HTERT RPE-1 (cell line): Measurements from ENCODE around the gene ANGPTL8.

Source experiments
- in situ Hi-C: fragments of 300-500 bp; cut with MboI; formaldehyde crosslinking; loops from 4 replicates; pipeline ENCODE4 v1.14.3; 2020; ENCODE audit warnings: low sequenced_read_pairs

The ANGPTL8 gene, protein sequence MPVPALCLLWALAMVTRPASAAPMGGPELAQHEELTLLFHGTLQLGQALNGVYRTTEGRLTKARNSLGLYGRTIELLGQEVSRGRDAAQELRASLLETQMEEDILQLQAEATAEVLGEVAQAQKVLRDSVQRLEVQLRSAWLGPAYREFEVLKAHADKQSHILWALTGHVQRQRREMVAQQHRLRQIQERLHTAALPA

DNA sequence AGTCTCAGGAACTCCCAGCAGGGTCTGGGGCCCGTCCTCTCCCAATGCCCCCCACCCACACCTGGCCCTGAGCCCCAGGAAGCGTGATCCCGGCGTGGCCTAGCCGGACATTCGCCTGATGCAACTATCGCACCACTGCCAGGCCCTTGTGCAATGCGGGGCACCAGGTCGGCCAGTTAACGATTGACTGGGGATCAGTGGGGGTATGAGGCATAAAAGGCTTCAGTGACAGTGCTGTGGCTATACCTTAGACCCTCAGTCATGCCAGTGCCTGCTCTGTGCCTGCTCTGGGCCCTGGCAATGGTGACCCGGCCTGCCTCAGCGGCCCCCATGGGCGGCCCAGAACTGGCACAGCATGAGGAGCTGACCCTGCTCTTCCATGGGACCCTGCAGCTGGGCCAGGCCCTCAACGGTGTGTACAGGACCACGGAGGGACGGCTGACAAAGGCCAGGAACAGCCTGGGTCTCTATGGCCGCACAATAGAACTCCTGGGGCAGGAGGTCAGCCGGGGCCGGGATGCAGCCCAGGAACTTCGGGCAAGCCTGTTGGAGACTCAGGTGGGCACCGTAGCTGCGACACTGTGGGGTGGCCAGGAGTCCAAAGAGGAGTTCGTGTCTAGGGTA, at the start of gene ANGPTL8:
Gene ANGPTL8, plus strand, starts transcription at position 243 of the 624 bp plus-strand sequence. Its CDS starts 19 bp downstream, at position 262.
- in situ Hi-C loops, result no loop called here

DNA sequence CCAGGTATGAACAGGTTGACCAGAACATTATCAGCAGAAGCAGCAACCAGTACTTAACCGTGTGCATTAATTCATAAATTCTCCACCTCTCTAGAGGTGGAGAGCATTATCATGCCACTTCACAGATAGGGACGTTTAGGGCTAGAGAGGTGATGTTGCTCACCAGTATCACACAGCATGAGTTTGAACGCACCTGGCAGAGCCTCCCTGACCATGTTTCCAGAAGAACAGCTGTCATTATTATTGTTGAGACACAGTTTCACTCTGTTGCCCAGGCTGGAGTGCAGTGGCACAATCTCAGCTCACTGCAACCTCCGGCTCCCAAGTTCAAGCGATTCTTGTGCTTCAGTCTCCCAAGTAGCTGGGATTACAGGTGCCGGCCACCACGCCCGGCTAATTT, 48.9 kb upstream of the ANGPTL8 start:
- in situ Hi-C loops, result no loop called here

DNA sequence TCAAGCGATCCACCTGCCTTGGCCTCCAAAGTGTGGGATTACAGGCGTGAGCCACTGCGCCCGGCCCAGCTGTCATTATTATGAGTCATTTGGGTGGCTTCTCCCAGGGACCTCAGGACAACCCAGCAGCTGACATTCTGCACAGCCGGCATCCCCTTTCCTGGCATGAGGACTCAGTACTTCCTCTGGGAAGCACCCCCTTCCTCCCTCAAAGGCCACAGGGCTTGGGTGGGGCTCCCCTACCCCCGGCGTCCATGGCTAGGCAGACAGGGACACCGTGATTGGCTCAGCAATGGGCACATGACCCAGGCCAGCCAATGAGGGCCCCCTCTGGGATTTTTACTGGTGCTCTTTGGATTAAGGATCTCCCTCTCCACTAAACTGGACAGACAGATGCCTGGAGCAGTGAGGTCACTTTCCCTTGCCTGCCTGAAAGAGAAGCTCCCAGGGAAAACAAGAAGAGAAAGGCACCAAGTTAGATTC, 48.1 kb upstream of the ANGPTL8 start:
- in situ Hi-C loops, result no loop called here

DNA sequence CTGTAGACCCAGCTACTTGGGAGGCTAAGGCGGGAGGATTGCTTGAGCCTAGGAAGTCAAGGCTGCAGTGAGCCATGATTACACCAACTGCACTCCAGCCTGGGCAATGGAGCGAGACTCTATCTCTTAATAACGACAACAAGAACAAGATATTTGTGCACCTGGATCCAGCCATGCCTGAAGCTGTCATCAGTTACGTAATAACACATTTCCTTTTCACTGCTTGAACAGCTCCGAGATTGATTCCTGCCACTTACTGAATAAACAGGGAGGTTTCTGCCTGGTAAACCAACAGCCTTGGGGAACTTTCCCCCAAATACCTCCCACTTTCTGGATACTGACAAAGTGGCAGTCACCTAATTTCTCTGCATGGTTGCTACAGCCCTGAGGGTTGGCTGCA, 47.5 kb upstream of the ANGPTL8 start:
- in situ Hi-C loops, result no loop called here

DNA sequence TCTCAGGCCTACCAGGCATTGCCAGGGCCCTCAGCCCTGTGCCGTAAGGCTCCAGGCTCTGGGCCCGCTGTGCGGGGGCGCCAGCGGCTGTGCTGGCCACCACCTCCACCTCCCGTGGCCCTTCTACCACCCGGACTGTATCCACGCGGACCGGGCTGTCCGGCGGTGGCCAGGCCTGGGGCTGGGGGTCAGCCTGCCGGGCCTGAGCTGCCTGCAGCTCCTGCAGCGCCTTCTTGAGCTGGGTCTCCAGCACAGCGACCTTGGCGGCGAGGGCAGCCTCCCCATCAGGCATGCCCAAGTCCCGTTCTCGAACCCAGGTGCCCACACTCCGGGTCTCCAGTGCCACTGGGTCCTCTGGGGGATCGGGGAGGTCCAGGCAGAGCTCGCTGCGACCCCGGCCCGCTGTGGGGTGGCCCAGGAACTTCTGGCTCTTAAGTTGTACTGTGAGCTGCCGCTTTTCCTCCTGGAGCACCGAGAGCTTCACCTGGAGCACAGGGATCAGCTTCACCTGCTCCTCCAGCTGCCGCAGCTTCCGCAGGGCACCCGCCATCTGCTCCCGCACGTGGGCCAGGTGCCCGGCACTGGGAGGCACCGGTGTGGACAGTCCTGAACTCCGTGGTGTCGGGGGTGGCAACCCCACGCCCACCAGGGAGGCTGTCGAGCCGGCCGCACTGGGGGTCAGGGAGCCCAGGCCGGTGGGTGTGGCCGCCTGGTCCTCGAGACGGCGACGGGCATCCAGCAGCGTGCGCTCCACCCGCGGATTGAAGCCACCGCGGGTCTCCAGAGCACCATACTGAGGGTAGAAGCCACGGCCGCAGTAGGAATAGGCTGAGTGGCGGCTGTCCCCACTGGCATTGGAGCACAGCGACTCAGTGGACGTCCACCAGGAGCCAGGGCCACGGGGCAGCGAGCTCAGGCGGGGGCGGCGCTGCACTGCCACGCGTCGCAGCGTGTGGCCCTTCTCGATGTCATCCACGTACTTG, 46.2 kb upstream of the ANGPTL8 start:
- in situ Hi-C loops, result no loop called here

DNA sequence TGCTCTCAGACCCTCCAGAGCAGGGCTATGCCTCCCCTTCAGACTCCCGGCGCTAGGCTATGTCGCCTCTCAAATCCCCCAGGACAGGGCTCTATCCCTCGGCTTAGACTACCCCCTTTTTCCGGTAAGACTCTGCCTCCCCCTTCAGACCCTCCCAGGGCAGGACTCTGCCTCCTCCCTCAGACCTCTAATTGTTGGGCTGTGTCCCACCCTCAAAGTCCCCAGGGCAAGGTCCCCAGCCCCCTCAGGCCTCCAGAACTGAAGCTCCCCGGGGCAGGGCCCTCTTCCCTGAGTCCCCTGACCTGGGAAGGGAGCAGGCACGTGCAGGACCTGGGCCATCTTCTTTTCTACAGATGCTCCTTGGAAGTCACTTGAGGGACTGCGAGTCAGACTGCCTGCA, 45.2 kb upstream of the ANGPTL8 start:
- in situ Hi-C loops, result no loop called here

DNA sequence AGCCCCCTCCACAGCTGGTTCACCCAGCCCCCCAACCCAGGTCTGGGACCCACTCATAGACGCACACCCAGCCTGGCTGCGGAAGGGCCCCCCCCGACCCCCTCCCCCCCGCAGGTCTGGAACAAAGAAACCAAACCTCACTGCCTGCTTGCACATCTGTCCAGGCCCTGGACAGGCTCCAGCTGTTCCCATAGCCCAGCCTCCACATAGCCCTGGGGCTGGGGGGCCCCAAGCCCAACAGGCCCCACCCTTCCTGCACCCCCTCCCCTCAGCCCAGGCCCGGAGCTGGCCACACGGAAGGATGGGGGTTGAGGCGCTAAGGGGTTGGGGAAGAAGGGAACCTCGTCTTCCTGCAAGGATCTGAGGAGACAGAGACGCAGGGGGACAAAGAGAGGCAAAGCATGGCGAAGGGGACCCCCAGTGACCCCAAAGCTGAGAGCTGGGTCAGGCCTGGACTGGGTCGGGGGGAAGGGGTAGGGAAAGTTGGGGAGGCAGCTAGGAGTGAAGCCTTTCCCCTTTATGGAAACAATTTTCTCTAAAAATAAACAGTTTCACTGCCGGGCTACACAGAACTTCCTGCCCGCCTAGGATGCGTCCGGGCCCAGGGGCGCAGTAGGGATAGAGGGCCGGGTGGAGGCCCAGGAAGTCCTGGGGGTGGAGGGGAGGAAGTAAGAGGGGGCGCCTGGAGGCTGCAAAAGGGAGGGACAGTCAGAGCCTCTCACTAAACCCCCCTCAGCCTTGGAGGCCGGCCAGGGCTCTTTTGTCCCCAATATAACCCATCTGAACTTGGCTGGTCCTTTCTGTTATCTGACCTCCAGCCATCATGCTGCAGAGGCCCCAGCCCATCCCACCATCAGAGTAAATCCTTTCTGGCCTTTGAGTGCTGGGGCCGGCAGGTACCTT, 44.5 kb upstream of the ANGPTL8 start:
- in situ Hi-C loops, result no loop called here

DNA sequence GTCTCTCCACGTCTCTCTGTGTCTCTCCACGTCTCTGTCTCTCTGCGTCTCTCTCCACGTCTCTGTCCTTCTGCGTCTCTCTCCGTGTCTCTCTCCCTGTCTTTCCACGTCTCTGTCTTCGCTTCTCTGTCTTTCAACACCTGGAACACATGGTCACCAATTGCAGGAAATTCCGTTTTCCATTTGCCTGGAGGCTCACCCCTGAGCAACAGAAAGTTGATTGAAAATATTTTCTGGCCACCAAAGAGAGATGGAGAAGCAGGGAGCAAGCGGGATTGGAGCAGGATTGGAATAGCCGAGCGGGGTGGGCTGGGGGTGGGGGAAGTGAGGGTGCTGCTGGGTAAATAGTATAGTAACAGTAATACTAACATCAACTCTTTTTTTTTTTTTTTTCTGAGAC, 43.7 kb upstream of the ANGPTL8 start:
- in situ Hi-C loops, result no loop called here

DNA sequence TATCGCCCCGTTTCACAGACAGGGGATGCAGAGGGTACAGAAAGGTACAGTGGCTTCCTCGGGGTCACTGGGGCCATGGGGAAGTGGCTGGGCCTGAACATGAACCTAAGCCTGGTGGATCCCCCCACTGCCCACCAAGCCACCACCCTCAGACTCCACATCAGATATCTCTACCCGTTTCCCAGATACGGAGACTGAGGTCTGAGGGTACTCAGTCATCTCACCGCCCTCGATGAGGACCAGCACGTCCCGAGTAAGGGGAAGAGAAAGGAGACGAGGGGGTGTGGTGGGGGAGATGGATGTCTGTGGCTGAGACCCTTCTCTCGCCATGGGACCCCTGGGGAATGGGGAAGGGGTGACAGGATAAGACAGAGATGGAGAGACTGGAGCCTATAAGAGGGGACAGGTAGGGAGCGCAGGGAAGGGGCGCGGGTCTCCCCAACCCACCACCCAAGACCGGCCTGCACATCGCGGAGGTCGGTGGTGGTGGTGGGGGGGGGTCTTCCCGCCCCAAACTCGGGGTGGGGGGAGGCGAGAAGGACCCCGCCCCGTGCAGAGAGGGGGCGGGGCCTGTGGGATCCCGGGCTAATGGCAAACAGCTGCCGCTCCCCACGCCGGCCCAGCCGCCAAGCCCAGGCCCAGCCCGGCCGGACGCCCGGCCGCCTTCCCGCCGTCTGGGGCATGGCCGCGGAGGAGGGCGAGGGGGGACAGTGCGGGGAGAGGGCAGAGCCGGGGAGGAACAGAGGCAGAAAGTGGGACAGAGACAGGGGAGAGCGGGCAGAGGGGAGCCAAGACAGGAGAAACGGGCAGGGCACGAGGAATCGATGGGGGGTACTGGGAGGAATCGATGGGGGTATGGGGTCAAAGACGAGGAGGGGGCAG, 42.8 kb upstream of the ANGPTL8 start:
- in situ Hi-C loops, result no loop called here

DNA sequence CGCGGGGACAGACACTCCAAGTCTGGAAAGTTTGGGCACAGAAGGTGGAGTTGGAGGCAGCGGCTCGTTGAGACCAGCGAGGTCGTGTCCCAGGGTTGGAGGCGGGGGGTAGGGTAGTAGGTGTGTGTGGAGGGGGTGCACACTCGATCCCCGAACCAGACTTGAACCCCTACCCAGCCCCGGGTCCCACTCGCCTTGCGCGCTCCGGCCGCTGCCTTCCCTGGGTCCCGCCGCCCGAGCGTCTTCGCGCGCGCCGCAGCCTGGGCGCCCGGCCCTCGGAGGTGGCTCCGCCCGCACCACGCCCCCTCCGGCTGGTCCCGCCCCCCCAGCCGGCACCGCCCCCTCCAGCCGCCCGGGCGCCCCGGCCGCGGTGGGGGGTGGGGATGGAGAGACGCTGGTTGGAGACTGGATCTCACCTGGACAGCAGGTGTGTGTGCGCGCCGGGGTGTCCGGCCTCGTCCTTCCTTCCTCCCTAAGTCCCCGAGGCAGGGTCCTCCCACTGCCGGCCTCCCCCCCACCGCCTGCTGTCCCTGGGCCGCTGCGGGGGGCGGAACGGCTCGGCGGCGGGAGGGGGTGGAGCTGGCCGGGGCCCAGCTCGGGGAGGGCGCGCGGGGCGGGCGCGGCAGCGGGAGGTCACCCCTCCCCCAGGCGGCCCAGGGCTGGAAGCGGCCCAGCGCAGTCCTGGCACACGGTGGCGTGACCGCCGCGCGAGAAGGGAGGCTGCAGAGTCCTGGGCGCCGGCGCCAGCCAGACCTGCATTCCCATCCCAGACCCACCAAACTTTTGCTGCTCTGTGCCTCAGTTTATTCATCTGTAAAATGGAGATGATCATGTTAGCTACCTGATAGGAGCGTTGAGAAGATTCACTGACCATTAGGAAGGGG, 41.9 kb upstream of the ANGPTL8 start, which contains the start of gene KANK2:
Gene KANK2, minus strand, starts transcription at position 255 of the 884 bp plus-strand sequence. CDS start 3,034 bp downstream, outside the sequence.
- in situ Hi-C loops, result no loop called here

DNA sequence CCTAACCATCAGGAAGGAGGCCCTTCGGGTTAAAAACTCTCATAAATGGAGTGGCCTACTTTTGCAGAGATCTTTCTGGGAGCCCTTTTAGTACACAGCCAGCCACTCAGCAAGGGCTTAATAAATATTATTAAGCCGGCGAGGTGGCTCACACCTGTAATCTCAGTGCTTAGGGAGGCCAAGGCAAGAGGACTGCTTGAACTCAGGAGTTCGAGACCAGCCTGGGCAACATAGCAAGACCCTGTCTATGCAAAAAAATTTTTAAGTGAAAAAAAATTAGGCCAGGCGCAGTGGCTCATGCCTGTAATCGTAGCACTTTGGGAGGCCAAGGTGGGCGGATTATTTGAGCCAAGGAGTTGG, 41.3 kb upstream of the ANGPTL8 start:
- in situ Hi-C loops, result no loop called here

DNA sequence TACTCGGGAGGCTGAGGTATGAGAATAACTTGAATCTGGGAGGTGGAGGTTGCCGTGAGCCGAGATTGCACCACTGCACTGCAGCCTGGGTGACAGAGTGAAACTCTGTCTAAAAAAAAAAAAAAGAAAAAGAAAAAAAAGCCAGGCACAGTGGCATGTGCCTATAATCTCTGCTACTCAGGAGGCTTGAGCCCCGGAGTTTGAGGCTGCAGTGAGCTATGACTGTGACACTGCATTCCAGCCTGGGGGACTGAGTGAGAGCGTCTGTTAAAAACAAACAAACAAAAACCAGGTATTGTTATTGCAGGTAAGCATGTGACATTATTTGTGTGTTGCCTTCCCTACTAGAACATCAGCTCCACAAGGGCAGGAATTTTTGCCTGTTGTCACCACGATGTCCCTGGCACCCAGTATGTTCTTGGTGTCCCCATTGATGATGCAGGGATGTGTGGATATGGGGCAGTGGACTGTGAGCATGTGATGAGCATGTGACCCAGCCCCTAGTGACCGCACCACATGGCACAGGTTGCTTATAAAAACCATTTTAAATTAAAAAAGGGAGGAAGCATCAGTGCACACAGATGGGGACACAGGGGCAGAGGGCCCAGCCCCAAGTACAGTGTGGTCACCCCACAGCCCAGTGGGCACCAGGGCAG, 40.5 kb upstream of the ANGPTL8 start:
- in situ Hi-C loops, result no loop called here

DNA sequence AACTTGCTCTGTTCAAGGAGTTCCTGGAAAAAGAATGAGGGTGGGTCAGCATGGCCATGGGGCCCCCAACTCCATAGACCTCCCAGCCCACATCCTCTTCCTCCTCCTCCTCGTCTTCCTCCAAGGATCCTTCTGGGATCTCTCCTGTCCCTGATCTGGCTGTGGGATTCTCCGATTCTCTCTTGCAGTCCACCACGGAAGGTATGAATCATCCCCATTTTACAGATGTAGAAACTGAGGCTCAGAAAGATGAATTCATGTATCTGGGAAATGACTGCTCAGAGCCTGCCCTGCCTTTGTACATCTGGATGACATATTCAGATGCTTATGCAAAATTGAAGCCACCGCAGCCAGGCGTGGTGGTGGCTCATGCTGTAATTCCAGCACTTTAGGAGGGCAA, 39.9 kb upstream of the ANGPTL8 start:
- in situ Hi-C loops, result no loop called here

DNA sequence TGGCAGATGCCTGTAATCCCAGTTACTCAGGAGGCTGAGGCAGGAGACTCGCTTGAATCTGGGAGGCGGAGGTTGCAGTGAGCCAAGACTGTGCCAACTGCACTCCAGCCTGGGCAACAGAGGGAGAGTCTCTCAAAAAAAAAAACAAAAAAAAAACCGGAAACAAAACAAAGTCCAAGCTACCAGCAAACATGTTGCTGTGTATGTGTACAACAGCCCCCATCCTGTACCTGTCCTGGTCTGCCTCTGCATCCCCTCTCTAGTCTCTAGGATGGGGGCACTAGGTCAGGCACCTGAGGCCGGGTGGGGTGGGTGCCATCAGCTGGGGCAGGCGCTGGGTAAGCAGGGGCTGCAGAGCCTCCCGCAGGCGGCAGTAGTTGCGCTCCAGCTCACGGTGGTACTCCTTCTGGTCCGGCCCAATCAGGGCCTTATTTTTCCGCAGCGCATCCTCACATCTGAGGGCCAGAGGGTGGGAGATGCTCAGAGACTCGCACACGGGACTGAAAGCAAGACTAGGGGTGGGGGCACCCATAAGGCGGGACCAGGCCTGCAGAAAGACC, 39.3 kb upstream of the ANGPTL8 start:
- in situ Hi-C loops, result no loop called here

DNA sequence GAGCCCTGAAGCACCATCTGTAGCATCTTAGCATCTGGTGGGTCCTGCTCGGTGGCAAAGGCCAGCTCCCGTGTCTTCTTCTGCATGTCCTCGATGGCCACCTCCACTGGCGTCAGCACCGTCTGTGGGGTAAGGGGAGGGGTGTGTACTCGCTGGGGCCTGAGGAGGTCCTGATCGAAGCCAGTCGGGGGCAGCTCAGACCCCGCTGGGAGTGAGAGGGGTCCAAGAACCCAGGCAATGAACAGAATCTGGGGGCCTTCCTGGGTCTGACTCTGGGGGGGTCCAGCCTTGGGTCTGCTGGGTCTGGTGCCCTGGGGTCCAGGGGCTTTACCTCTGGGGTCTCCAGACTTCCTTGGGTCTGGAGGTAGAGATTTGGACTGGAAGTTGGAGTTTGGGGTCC, 38.5 kb upstream of the ANGPTL8 start:
- in situ Hi-C loops, result no loop called here

DNA sequence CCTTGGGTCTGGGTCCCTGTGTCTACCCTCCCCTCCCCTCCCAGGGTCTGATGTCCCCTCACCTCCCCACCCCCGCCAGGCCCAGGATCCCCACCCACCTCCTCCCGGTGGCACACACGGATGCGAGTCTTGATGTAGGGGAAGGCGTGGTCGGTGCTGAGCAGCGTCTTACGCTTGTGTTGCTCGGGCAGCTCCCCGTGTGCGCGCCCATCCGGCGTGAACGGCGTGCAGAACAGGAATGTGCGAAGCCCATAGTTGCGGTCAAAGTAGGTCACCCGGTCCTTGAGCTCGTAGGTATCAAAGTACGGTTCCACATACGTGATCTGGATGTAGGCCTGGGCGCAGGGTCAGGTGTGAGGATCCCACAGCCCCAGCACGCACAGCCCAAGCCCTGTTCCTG, 37.6 kb upstream of the ANGPTL8 start:
- in situ Hi-C loops, result no loop called here

DNA sequence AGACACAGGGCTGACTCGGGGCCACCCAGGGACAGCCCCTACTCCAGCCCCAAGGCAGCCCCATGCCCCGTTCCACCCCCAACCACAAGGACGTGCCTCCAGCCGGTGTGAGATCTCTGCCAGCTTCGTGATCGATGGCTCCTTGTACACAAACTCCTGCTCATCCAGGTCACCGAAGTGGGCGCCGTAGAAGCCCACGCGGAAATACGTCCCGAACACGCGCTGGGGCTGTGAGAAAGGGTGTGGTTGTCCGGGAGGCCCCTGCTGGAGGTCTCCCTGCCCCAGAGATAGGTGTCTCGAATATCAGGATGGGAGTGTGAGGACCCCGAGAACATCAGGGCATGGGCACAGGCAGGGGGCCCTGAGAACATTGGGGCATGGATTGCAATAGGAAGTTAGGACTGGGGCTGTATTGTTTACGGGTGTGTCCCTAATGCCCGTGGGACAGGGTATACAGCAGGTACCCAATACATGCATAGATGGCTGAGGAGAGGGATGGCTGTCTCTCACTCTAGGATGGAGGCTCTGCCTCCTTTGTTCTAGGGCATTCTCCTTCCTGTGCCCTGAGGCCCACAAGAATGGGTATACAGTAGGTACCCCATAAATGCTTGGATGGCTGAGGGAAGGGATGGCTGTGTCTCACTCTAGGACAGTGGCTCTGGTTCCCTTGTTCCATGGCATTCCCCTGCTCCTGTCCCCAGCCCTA, 36.8 kb upstream of the ANGPTL8 start:
- in situ Hi-C loops, result no loop called here
